ENCODE measurements around the gene AP5Z1.

- no peak for TF ChIP-seq CTCF (IDR thresholded peaks at IDR 0.05)
- TF ChIP-seq POLR2A (IDR thresholded peaks at IDR 0.05), result no peak
These were observed 39.7 kb downstream of the AP5Z1 start for GRCh38 chr7:4815121-4815520.

Measured in prostate gland (tissue), 2 donors.